Measurements from ENCODE around the gene YAF2.

The YAF2 gene

DNA sequence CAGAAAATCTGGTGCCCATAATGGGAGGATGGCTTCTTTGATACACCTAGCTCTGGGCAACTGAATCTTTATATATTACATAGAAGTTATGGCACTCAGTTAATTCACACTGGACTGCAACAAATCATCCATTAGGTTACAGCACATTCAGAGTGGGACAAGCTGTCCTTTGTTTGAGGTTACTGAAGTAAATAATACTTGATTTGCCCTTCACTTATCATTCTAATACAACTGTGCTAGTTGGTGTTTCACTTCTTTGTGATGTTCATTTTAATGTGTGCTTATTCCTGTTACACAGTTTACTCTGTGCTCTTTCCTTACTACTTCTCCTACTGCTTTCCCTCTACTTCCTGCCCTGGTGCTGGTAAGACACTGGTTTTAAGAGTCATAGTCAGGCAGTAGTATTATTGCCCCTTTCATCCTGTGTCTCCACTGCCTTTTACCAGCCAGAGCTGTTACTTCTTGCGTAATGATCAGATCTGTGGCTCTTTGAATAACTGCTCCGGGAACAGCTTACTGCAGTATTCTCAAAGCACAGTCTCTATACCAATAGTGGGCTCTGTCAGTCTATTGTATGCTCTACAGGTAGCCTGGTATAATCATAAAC lies 57.0 kb downstream of the YAF2 start:
- Histone ChIP-seq H3K27ac (ENCODE audit: low read depth, low read length) (no peak overlapping the region), H3K36me3 (ENCODE audit: insufficient read depth, low read length) (peaks cover 5% of the 10 kb centered on the region; the same call in 1 of the 2 replicates), H2AFZ (ENCODE audit: low read length, unreplicated experiment) (no peak overlapping the region), H3K4me3 (ENCODE audit: low read depth, low read length) (no peak overlapping the region), H3K4me1 (ENCODE audit: control insufficient read depth, insufficient read depth, low read length, unreplicated experiment) (no peaks in the 10 kb centered on the region), H3K79me2 (ENCODE audit: control insufficient read depth, insufficient read depth, low read length, unreplicated experiment) (peaks cover 2% of the 10 kb centered on the region), H3K27me3 (ENCODE audit: insufficient read depth, low read length) (no peaks in the 10 kb centered on the region)

DNA sequence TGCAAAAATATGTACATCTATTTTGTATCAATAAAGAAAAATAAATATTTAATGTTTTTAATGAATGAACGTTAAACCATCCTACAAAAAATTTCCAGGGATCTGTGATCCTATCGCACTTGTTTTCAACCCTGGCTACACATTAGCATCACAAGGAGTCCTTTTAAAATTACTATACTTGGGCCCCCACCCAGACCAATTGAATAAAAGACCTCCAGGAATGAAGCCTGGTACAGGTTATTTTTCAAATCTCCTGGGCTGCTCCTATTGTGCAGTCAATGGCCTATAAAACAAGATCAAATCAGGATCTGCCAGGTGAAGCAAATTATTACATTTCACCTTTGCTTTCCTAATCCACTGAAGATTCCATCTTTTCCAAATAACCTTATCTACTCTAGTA lies 59.9 kb downstream of the YAF2 start:
- Histone ChIP-seq H3K27me3 (ENCODE audit: insufficient read depth, low read length) (no peaks in the 10 kb centered on the region), H3K4me1 (ENCODE audit: control insufficient read depth, insufficient read depth, low read length, unreplicated experiment) (no peaks in the 10 kb centered on the region), H3K79me2 (ENCODE audit: control insufficient read depth, insufficient read depth, low read length, unreplicated experiment) (peaks cover 3% of the 10 kb centered on the region), H3K27ac (ENCODE audit: low read depth, low read length) (no peak overlapping the region), H3K4me3 (ENCODE audit: low read depth, low read length) (no peak overlapping the region), H3K36me3 (ENCODE audit: insufficient read depth, low read length) (peaks cover 5% of the 10 kb centered on the region; the same call in 1 of the 2 replicates), H2AFZ (ENCODE audit: low read length, unreplicated experiment) (no peak overlapping the region)

DNA sequence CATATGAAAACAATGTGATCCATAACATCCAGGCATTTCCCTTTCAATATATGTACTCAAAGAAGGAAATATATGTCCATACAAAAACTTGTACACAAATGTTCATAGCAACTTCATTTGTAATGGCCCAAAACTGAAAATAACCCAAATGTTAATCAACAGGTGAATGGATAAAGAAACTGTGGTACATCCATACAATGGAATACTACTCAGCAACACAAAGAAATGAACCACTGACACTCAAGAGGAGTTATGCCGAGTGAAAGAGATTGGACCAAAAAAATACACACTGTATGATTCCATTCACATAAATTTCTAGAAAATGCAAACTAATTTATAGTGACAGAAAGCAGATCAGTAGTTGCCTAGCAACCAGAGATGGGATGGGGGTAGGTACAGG lies 63.1 kb downstream of the YAF2 start:
- H3K79me2 ChIP-seq (ENCODE audit: control insufficient read depth, insufficient read depth, low read length, unreplicated experiment), result peaks cover 3% of the 10 kb centered on the region
- H3K27ac ChIP-seq (ENCODE audit: low read depth, low read length), result no peak overlapping the region
- H3K36me3 ChIP-seq (ENCODE audit: insufficient read depth, low read length), result peaks cover 5% of the 10 kb centered on the region; the same call in 1 of the 2 replicates
- no peaks in the 10 kb centered on the region for H3K4me1 ChIP-seq (ENCODE audit: control insufficient read depth, insufficient read depth, low read length, unreplicated experiment)
- H3K27me3 ChIP-seq (ENCODE audit: insufficient read depth, low read length), result no peaks in the 10 kb centered on the region
- no peak overlapping the region for H3K4me3 ChIP-seq (ENCODE audit: low read depth, low read length)
- no peak overlapping the region for H2AFZ ChIP-seq (ENCODE audit: low read length, unreplicated experiment)

DNA sequence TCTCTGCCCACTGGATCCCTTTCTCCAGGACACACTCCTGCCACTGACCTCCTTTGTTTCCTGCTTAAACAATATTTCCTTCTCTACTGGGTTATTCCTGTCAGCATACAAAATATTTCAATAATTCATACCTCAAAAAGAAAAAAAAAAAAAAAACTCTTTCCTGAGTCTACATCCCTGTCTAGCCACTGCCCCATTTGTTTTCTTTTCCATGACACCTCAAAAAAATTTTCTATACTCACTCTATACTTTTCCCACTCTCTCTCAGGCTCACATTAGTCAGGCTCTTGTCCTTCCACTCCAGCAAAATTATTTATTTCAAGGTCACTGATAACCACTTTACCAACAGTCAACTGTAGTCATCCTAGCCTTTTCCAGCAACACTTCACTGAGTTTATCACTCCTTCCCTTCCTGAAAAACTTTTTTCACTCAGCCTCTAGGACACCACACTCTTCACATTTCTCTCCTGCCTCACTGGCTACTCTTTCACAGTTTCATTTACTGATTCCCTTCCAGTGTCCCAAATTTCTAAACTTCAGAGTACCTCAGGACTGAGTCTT lies 64.0 kb downstream of the YAF2 start:
- no peaks in the 10 kb centered on the region for H3K27me3 ChIP-seq (ENCODE audit: insufficient read depth, low read length)
- no peak overlapping the region for H2AFZ ChIP-seq (ENCODE audit: low read length, unreplicated experiment)
- no peak overlapping the region for H3K27ac ChIP-seq (ENCODE audit: low read depth, low read length)
- H3K4me3 ChIP-seq (ENCODE audit: low read depth, low read length), result no peak overlapping the region
- H3K4me1 ChIP-seq (ENCODE audit: control insufficient read depth, insufficient read depth, low read length, unreplicated experiment), result no peaks in the 10 kb centered on the region
- H3K36me3 ChIP-seq (ENCODE audit: insufficient read depth, low read length), result peaks cover 5% of the 10 kb centered on the region; the same call in 1 of the 2 replicates
- peaks cover 3% of the 10 kb centered on the region for H3K79me2 ChIP-seq (ENCODE audit: control insufficient read depth, insufficient read depth, low read length, unreplicated experiment)

DNA sequence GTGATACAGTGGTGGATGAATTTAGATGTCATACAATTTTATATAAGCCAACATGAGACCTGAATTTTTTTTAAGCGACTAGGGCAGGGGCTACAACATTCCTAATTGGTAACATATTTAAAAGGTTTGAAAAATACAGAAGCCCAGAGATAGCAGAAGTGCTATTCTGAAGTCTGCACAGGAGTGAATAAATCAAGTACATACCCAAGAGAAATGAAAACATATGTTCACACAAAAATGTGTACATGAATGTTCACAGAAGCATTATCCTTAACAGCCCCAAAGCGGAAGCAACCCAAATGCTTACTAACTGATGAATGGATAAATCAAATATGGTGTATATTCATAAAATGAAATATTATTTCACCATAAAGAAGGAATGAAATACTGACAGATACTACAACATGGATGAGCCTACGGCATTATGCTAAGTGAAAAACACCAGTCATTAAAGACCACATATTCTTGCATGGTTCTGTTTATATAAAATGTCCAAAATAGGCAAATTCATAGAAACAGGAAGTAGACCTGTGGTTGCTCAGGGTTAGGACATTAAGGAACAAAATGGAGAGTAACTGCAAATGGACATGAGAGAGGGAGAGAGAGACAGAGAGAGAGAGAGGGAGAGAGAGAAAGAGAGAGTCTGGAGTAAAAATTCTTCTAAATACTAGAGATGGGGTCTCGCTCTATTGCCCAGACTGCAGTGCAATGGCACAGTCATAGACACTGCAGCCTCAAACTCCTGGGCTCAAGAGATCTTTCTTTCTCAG lies 65.4 kb downstream of the YAF2 start:
- H2AFZ ChIP-seq (ENCODE audit: low read length, unreplicated experiment), result no peak overlapping the region
- H3K27ac ChIP-seq (ENCODE audit: low read depth, low read length), result no peak overlapping the region
- peaks cover 5% of the 10 kb centered on the region; the same call in 1 of the 2 replicates for H3K36me3 ChIP-seq (ENCODE audit: insufficient read depth, low read length)
- H3K27me3 ChIP-seq (ENCODE audit: insufficient read depth, low read length), result no peaks in the 10 kb centered on the region
- no peaks in the 10 kb centered on the region for H3K4me1 ChIP-seq (ENCODE audit: control insufficient read depth, insufficient read depth, low read length, unreplicated experiment)
- H3K79me2 ChIP-seq (ENCODE audit: control insufficient read depth, insufficient read depth, low read length, unreplicated experiment), result peaks cover 3% of the 10 kb centered on the region
- H3K4me3 ChIP-seq (ENCODE audit: low read depth, low read length), result no peak overlapping the region

DNA sequence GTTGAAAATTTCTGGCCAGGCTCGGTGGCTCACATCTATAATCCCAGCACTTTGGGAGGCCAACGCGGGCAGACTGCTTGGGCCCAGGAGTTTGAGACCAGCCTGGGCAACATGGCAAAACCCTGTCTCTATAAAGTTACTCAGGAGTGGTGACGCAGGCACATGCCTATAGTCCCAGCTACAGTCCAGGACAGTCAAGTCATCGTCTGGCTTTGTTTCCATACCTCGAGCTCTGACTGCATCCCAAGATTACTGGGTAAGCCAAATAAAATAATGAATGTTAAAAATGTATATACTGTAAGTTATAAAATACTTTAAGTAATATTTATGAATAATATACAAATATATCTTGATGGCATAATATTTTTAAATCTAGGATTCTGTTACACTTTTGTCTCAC lies 70.3 kb downstream of the YAF2 start:
- H3K79me2 ChIP-seq (ENCODE audit: control insufficient read depth, insufficient read depth, low read length, unreplicated experiment), result no peaks in the 10 kb centered on the region
- no peaks in the 10 kb centered on the region for H3K27me3 ChIP-seq (ENCODE audit: insufficient read depth, low read length)
- no peak overlapping the region for H3K4me3 ChIP-seq (ENCODE audit: low read depth, low read length)
- peaks cover 8% of the 10 kb centered on the region for H3K4me1 ChIP-seq (ENCODE audit: control insufficient read depth, insufficient read depth, low read length, unreplicated experiment)
- H2AFZ ChIP-seq (ENCODE audit: low read length, unreplicated experiment), result no peak overlapping the region
- no peak overlapping the region for H3K27ac ChIP-seq (ENCODE audit: low read depth, low read length)
- H3K36me3 ChIP-seq (ENCODE audit: insufficient read depth, low read length), result no peaks in the 10 kb centered on the region

DNA sequence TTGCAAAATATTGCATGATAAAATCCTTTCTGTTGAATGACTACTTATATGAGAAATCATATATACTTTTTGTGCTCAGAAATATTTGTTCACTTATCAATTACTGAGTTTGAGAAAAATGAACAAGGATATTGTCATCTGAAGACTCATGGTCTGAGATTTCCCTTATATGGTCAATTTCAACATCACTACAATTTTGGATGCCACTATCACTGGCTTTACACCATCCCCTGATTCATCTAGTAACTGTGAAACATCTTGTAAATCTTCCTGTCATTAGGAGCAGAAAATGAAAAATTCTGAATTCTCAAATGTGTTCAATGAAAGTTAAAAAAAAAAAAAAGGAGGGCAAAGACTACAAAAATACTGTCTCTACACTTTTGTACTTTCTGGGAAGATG lies 71.5 kb downstream of the YAF2 start:
- no peaks in the 10 kb centered on the region for H3K36me3 ChIP-seq (ENCODE audit: insufficient read depth, low read length)
- no peaks in the 10 kb centered on the region for H3K27me3 ChIP-seq (ENCODE audit: insufficient read depth, low read length)
- no peak overlapping the region for H3K4me3 ChIP-seq (ENCODE audit: low read depth, low read length)
- H3K79me2 ChIP-seq (ENCODE audit: control insufficient read depth, insufficient read depth, low read length, unreplicated experiment), result no peaks in the 10 kb centered on the region
- peaks cover 16% of the 10 kb centered on the region for H3K4me1 ChIP-seq (ENCODE audit: control insufficient read depth, insufficient read depth, low read length, unreplicated experiment)
- H3K27ac ChIP-seq (ENCODE audit: low read depth, low read length), result peak overlapping the region; percentile 74
- H2AFZ ChIP-seq (ENCODE audit: low read length, unreplicated experiment), result no peak overlapping the region

DNA sequence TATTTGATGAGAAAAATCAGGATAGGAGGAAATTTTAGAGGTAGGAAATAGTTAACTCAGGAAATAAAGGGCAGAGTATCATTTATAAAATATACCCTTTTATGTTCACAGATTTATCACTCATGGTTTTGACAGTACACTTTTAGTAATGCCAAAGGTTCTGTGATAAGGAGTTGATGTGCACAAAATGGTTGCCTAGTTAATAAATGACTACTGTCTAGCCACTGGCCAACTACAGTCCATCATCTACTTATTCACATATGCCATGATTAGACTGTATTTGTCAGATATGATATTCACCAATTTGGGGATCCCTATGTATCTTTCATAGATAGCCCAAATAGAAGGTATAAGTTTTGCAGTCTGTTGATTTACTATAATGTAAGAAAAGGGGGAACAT lies 74.1 kb downstream of the YAF2 start:
- Histone ChIP-seq H3K79me2 (ENCODE audit: control insufficient read depth, insufficient read depth, low read length, unreplicated experiment) (no peaks in the 10 kb centered on the region), H3K4me1 (ENCODE audit: control insufficient read depth, insufficient read depth, low read length, unreplicated experiment) (peaks cover 16% of the 10 kb centered on the region), H3K4me3 (ENCODE audit: low read depth, low read length) (no peak overlapping the region), H3K27ac (ENCODE audit: low read depth, low read length) (no peak overlapping the region), H3K36me3 (ENCODE audit: insufficient read depth, low read length) (peaks cover 8% of the 10 kb centered on the region; the same call in 1 of the 2 replicates), H2AFZ (ENCODE audit: low read length, unreplicated experiment) (no peak overlapping the region), H3K27me3 (ENCODE audit: insufficient read depth, low read length) (no peaks in the 10 kb centered on the region)

DNA sequence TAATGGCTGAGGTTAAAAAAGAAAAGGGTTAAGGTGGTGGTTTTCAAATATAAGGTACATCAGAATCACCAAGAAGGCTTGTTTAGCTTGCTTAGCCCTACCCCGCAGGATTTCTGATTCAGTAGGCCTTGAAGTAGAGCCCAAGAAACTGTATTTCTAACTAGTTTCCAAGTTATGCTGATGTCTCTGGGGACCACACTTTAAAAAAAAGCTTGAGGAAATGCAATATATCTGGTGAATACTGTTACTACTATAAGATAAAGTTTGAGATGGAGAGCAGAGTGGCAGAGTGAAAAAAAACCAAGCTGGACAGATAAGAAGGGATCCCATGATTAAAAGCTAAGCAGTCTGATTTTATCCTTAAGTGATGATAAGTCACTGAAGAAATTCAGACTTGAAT lies 75.1 kb downstream of the YAF2 start:
- Histone ChIP-seq H2AFZ (ENCODE audit: low read length, unreplicated experiment) (no peak overlapping the region), H3K79me2 (ENCODE audit: control insufficient read depth, insufficient read depth, low read length, unreplicated experiment) (no peaks in the 10 kb centered on the region), H3K36me3 (ENCODE audit: insufficient read depth, low read length) (peaks cover 8% of the 10 kb centered on the region; the same call in 1 of the 2 replicates), H3K27ac (ENCODE audit: low read depth, low read length) (peak overlapping the region; percentile 10; the same call in 1 of the 2 replicates), H3K4me1 (ENCODE audit: control insufficient read depth, insufficient read depth, low read length, unreplicated experiment) (peaks cover 16% of the 10 kb centered on the region), H3K4me3 (ENCODE audit: low read depth, low read length) (no peak overlapping the region), H3K27me3 (ENCODE audit: insufficient read depth, low read length) (no peaks in the 10 kb centered on the region)

DNA sequence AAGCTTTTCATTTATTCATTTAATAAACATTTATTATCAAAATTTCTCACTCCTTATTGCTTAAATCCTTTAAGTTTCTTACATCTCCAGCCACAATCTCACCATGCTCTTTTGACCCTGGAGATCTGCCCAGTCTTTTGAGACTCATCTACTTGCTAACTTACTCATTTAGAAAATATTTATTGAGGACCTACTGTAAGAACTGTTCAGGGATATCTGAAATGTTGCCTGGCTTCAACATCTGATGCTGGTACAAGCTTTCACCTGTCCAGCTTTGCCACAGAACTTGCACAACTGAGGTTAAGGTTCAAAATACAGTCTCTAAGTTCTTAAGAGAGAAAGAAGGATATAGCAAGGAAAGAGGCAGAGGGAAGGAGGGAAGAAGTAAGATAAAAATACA lies 75.9 kb downstream of the YAF2 start:
- Histone ChIP-seq H3K36me3 (ENCODE audit: insufficient read depth, low read length) (peaks cover 8% of the 10 kb centered on the region; the same call in 1 of the 2 replicates), H3K4me3 (ENCODE audit: low read depth, low read length) (no peak overlapping the region), H2AFZ (ENCODE audit: low read length, unreplicated experiment) (no peak overlapping the region), H3K27ac (ENCODE audit: low read depth, low read length) (no peak overlapping the region), H3K27me3 (ENCODE audit: insufficient read depth, low read length) (no peaks in the 10 kb centered on the region), H3K79me2 (ENCODE audit: control insufficient read depth, insufficient read depth, low read length, unreplicated experiment) (no peaks in the 10 kb centered on the region), H3K4me1 (ENCODE audit: control insufficient read depth, insufficient read depth, low read length, unreplicated experiment) (peaks cover 16% of the 10 kb centered on the region)

Data from ACC112 (cell line).